Hepatocyte (in vitro differentiated cells): Measurements from ENCODE around the gene KIF6. TPM values are rescaled to one million over a fixed set of nuclear protein-coding genes. Genes with fewer than 3 reads are reported as not detected.

ENCODE experiments used
- DNase-seq: peaks from one replicate; pipeline ENCODE4 v3.0.0-alpha.2; 2016; ENCODE audit warnings: low spot score
- H2AFZ ChIP-seq: fragments of 200-600 bp; sonication (generic); 2 replicates; pipeline ENCODE4 v1.6.0; 2016; ENCODE audit warnings: antibody characterized with exemption, mild to moderate bottlenecking
- H3K27ac ChIP-seq: fragments of 200-600 bp; sonication (generic); 2 replicates; pipeline ENCODE4 v1.5.1; 2016; ENCODE audit warnings: mild to moderate bottlenecking
- H3K27me3 ChIP-seq: fragments of 200-600 bp; sonication (generic); 2 replicates; pipeline ENCODE4 v1.6.1; 2016
- H3K36me3 ChIP-seq: fragments of 200-600 bp; sonication (generic); replicated peaks from 2 replicates; pipeline ENCODE4 v1.5.1; 2016; ENCODE audit warnings: low read depth; ENCODE audit not compliant: insufficient read depth
- H3K4me1 ChIP-seq: fragments of 200-600 bp; sonication (generic); 2 replicates; pipeline ENCODE4 v1.5.1; 2016; ENCODE audit warnings: mild to moderate bottlenecking, moderate library complexity; ENCODE audit not compliant: insufficient read depth
- H3K4me2 ChIP-seq: fragments of 200-600 bp; sonication (generic); 2 replicates; pipeline ENCODE4 v1.6.0; 2016
- H3K4me3 ChIP-seq: fragments of 200-600 bp; sonication (generic); 2 replicates; pipeline ENCODE4 v1.5.1; 2016; ENCODE audit warnings: mild to moderate bottlenecking
- H3K79me2 ChIP-seq: fragments of 200-600 bp; sonication (generic); 2 replicates; pipeline ENCODE4 v1.6.0; 2017; ENCODE audit warnings: mild to moderate bottlenecking
- H3K9me2 ChIP-seq: fragments of 200-600 bp; sonication (generic); replicated peaks from 2 replicates; pipeline ENCODE4 v1.6.0; 2017; ENCODE audit warnings: mild to moderate bottlenecking; ENCODE audit not compliant: insufficient read depth
- H3K9me3 ChIP-seq: fragments of 200-600 bp; sonication (generic); 2 replicates; pipeline ENCODE4 v1.5.1; 2016; ENCODE audit warnings: low read depth, mild to moderate bottlenecking
- H4K20me1 ChIP-seq: fragments of 200-600 bp; sonication (generic); 2 replicates; pipeline ENCODE4 v1.6.0; 2016; ENCODE audit warnings: mild to moderate bottlenecking; ENCODE audit not compliant: insufficient read depth, poor library complexity, severe bottlenecking
- CTCF ChIP-seq: fragments of 200-600 bp; sonication (generic); IDR thresholded peaks from 2 replicates; pipeline ENCODE4 v1.5.1; 2016; ENCODE audit warnings: antibody characterized with exemption, mild to moderate bottlenecking; ENCODE audit not compliant: poor library complexity
- EZH2 ChIP-seq: fragments of 200-600 bp; sonication (generic); IDR thresholded peaks from 2 replicates; pipeline ENCODE4 v1.6.1; 2016; ENCODE audit warnings: antibody characterized with exemption, mild to moderate bottlenecking, borderline replicate concordance
- EZH2phosphoT487 ChIP-seq: fragments of 200-600 bp; sonication (generic); IDR thresholded peaks from one replicate; pipeline ENCODE4 v1.6.1; 2018; ENCODE audit warnings: antibody characterized with exemption, mild to moderate bottlenecking, low read depth, moderate library complexity; ENCODE audit not compliant: unreplicated experiment, severe bottlenecking
- WGBS: methylation state at CpG from one replicate; pipeline ENCODE4 v1.1.6; 2016; ENCODE audit warnings: low lambda C conversion rate; ENCODE audit errors: missing lambda C conversion rate; 5-methylcytosine and 5-hydroxymethylcytosine counted together
- polyA plus RNA-seq: library from polyadenylated mRNA; unstranded; fragments of >200 nt; fragmentation: Nextera tagmentation; extraction: Ambion mirVana; gene quantifications from 2 replicates; pipeline ENCODE4 v1.2.1, GENCODE V29; 2016
- total RNA-seq: library from RNA; depleted of rRNA; stranded (reverse); fragments of >200 nt; gene quantifications from 2 replicates; pipeline ENCODE4 v1.2.3, GENCODE V29; 2014

The KIF6 gene
- total and polyA plus RNA-seq, 2 experiments from 2014 or later, result 0.87 to 2.3 TPM

- no peak for TF ChIP-seq EZH2
- TF ChIP-seq EZH2phosphoT487, result no peak
- no peak for TF ChIP-seq CTCF
- WGBS, result 93% methylated on average over 6 of the region's 6 CpGs
These were observed 147.6 kb downstream of the KIF6 start for GRCh38 chr6:39577446-39578165.

GRCh38 chr6:39576556-39577303 lies 148.5 kb downstream of the KIF6 start:
- no peaks in the 10 kb centered on the region for H3K27me3 ChIP-seq
- H3K27ac ChIP-seq, result no peak overlapping the region
- no peaks in the 10 kb centered on the region for H3K79me2 ChIP-seq
- no peaks in the 10 kb centered on the region for H3K4me1 ChIP-seq
- H2AFZ ChIP-seq, result no peak overlapping the region
- no peaks in the 10 kb centered on the region for H3K9me2 ChIP-seq
- no peak for DNase-seq
- WGBS, result 80% methylated on average over 4 of the region's 4 CpGs
- no peaks in the 10 kb centered on the region for H3K9me3 ChIP-seq
- no peak for TF ChIP-seq EZH2phosphoT487
- TF ChIP-seq EZH2, result no peak
- no peak for TF ChIP-seq CTCF
- no peaks in the 10 kb centered on the region for H4K20me1 ChIP-seq
- H3K36me3 ChIP-seq, result no peaks in the 10 kb centered on the region
- no peak overlapping the region for H3K4me3 ChIP-seq
- no peak overlapping the region for H3K4me2 ChIP-seq

More at GRCh38 chr6:39577446-39578165, 147.6 kb downstream of the KIF6 start:
- Histone ChIP-seq H3K79me2 (no peaks in the 10 kb centered on the region), H4K20me1 (no peaks in the 10 kb centered on the region), H3K9me2 (no peaks in the 10 kb centered on the region), H3K9me3 (no peaks in the 10 kb centered on the region), H3K4me3 (no peak overlapping the region), H2AFZ (no peak overlapping the region), H3K4me2 (no peak overlapping the region), H3K27me3 (no peaks in the 10 kb centered on the region), H3K4me1 (no peaks in the 10 kb centered on the region), H3K27ac (no peak overlapping the region), H3K36me3 (no peaks in the 10 kb centered on the region)
- no peak for DNase-seq

- DNase-seq, result no peak
- Histone ChIP-seq H3K36me3 (no peaks in the 10 kb centered on the region), H3K27me3 (no peaks in the 10 kb centered on the region), H3K27ac (no peak overlapping the region), H4K20me1 (no peaks in the 10 kb centered on the region), H3K79me2 (no peaks in the 10 kb centered on the region), H3K4me2 (no peak overlapping the region), H3K4me3 (no peak overlapping the region), H3K9me3 (no peaks in the 10 kb centered on the region), H3K4me1 (no peaks in the 10 kb centered on the region), H3K9me2 (no peaks in the 10 kb centered on the region), H2AFZ (no peak overlapping the region)
- TF ChIP-seq EZH2phosphoT487 (no peak), CTCF (no peak), EZH2 (no peak)
- WGBS, result 91% methylated on average over 7 of the region's 7 CpGs
These were observed 150.2 kb downstream of the KIF6 start for GRCh38 chr6:39574991-39575390.
